RCC 7860 (cell line): ENCODE data around the gene TMEM200C.
"Not testable (repeated sequence)": the region's sequence is repeated elsewhere in the genome, so short reads cannot be mapped to it uniquely, and the experiment has no call there.

Experiments
- DNase-seq: peaks from one replicate; pipeline ENCODE4 v3.0.0-alpha.2; 2015; ENCODE audit warnings: low spot score
- FAIRE-seq: peaks from 2 replicates; lab custom pipeline; 2012; peaks lifted over from hg19 to GRCh38; lab: Jason Lieb, UNC

TMEM200C gene

DNA sequence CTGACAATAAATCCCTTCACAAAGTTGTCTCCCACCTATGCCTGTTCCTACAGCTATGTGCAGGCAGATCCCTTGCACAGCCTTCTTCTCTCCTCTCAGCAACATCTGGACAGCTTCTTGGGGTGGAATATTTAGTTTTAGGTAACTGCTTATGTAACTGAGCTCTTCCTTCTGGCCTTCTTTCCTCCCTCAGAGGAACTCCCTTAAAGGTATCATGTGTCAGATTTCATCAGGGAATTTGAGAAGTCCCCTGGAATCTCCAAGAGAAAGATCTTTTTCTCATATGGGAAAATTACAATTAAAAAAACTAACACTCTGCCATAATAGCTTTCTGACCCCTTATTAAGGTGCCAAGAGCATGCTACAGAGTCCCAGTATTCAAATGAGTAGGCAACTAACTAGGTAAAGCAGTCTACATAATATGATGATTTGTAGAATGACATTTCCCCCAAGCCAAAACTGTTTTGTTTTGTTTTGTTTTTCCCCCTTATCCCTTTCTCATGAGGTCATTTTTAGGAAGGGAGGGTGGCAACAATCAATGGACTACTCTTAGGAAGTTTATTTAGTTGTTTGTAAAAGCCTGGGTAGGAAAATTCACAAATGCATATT lies 2.4 kb downstream of the TMEM200C start:
- FAIRE-seq: no peak
- DNase-seq: no peak

DNA sequence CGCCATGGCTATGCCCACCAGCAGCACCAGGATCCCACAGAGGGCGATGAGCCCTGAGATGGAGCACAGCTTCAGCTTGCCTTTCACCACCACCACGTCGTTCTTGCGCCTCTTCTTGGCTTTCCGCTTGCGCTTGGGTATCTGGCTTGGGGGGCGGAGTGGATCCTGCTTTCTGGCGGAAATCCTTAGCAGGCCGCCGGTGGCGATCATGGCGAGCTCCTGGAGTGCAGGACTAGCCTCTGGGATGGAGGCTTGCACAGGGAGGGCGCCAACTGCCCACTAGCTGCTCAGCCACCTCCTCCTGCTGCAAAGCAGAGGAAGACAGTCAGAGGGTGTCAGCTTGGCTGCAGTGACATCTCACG lies 3.5 kb downstream of the TMEM200C start:
- FAIRE-seq: no peak
- DNase-seq: no peak

DNA sequence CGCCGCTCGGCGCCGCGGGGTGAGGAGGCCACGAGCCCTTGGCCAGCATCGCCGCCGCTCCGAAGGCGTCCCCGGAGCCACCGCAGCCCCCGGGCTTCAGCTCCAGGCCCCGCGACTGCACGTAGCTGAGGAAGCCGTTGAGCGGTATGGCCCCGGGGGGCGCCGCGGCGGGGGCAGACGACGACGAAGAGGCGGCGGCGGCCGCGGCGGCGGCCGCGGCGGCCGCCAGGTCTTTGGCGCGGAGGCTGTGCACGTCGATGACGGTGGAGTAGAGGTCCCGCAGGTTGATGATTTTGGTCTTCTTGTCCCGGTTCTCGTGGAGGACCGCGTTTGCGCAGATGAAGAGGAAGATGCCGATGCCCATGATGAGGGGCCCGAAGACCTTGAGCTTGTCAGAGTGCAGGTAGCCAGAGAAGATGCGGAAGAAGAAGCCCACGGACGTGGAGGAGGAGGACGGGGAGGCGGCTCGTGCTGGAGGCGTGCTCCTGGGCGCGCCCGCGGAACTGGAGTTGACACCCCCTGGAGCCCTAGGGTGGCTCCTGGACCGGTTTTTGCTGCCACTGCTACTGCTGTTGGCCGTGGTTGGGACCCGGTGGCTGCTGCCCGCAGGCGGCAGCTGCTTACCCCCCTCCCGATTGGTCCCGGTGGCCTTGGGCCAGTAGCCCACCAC lies 4.0 kb downstream of the TMEM200C start:
- FAIRE-seq: no peak
- DNase-seq: no peak

DNA sequence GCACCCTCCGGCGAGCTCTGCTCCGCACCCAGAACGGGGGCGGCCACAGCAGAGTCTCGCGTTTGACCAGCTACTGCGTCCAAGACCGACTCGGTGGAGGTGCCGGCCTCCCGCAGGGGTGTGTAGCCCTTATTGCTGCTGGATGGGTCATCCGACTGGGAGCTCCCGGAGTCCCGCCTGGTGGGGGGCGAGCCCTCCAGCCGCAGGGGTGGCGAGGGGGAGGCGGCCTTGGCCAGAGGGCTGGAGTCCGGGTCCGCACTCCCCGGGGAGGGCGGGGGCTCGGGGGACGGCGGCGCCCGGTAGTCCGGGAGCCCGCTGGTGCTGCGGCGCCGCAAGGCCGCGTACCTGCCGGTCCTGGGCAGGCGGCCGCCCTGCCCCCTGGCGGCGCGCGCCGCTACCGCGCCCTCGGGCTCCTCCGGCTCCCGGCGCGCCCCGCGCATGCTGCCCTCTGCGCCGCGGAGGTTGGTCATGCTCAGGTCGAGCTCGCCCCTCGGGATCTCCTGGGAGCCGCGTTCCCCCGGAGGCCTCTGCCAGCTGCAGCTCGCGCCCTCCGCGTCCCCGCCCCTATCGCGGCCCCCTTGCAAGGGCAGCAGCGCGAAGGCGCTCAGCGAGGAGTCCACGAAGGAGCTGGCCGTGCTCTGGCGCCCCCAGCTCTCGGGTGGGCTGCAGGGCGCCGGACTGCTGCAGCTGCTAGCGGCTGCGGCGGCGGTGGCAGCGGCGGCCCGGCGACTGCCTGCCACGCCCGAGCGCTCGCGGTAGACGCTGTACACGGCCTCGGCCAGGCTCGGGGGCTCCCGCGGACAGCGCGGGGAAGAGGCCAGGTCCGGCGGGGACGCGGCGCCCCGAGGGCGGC lies 4.8 kb downstream of the TMEM200C start:
- FAIRE-seq: no peak
- no peak for DNase-seq

DNA sequence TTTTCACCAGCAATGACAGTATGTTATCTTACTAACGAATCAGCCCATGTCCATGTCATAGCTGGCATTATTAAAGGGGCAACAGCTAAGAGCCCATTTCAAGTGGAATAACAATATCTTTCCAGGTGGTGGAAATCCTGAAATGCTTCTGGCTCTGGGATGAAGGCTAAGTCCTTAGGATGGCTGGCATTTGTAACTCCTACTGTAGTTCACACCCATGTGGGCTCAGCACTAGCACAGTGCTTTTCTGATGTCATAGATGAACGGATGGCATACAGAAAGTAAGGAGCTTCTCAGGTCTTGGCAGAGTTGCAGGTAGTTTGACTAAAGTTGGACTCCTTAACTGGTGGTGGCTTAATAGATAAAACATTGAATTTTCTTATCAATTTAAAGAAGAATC lies 10.0 kb downstream of the TMEM200C start:
- FAIRE-seq (no peak), DNase-seq (no peak)

DNA sequence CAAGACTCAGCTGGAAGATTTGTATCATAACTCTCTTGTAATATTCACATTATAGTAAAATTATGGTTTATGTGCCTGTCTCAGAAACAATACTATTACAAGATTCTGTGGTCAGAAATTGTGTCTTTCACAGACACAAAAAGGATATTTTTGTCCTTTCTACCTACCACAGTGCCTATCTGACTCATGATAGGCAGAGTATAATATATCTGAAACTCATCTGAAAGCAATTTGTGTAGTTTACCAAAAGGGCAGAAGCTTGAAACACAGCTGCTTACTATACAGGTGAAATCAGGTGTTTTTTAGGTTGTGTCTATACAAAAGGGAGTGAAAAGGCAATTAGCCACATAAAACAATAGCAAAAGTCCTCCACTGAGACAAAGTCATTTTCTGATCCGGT lies 10.9 kb downstream of the TMEM200C start:
- no peak for FAIRE-seq
- no peak for DNase-seq

DNA sequence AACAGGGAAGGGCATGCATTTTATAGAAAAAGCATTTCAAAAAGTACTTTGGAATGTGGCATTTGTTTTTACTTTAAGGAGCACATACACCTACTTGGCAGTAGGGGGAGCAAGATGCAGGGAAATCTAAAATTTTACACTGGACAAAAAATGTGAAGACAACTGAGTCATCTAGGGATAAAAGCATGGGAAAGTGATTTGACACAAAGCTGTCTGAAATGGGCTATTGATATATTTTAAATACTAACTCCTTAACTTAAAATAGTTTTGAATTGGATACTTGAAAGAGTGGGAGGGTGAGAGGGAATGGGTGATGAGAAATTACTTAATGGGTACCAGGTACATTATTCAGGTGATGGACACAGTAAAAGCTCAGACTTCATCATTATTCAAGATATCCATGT lies 15.8 kb downstream of the TMEM200C start:
- peak; percentile 58 for FAIRE-seq
- peak; percentile 43 for DNase-seq

DNA sequence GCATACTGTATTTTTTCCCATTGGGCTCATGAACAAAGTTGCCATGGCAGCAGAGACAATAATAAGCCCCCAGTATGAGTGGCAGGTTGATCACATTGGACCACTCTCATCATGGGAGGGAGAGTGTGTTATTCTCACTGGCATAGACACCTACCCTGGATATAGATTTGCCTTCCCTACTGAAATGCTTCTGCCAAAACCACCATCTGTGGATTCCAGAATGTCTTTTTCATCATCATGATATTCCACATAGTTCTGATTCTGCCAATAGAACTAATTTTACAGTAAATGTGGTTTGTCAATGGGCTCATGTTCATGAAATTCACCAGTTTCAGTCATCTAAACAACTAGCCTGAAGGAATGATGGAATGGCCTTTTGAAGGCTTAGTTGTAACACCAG lies 18.4 kb downstream of the TMEM200C start:
- DNase-seq (no peak), FAIRE-seq (no peak)

DNA sequence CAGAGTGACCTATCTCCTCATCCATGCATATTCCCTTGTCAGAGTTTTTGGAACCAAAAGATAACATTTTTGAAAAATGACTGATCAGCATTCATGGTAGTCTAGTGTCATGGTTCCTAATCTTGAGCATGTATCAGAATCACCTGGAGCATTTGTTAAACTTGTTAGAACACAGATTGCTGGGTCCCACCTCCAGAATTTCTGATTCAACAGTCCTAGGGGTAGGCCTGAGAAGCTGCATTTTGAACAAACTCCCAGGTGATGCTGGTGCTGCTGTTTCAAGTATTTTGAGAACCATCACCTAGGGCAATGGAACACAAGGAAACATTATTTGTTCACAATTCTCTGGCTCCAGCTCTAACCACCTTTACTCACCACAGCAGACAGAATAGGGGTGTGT lies 21.0 kb downstream of the TMEM200C start:
- no peak for FAIRE-seq
- DNase-seq: no peak

DNA sequence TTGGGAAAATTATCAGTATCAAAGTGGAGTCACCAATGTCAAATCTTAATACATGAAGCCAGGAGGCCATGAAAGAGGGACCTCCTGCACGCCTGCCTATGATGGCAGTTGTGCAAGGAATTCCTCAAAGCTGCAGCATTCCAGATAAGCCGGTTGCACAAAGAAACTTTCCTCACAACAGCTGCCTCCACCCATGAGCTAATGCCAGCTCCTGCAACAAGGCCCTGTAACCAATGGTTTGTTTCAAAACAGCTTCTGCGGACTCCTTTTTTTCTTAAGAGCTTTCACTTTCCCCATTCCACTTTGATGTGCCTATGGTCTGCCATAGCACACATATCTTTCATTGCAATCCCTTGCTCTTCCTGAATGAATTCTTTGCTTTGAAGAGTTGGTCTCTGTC lies 22.4 kb downstream of the TMEM200C start:
- DNase-seq (no peak), FAIRE-seq (no peak)

DNA sequence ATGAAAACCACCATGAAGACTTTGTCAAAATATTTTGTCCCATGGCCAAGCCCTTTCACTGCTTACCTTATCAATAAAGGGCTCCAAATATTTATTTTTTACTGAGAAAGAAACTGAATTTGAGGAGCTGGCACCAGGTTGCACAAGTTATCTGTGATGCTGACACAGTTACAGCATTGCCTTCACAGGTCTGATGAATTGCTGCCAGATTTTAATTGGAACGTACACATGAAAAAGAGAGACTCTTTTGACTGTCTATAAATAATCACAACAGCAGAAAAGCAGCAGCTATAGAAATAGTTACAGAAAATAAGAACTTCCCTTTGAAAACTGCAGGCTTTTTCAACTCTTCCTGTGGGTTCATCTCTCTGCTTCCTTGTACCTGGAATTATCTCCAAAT lies 23.9 kb downstream of the TMEM200C start:
- FAIRE-seq (no peak), DNase-seq (no peak)

DNA sequence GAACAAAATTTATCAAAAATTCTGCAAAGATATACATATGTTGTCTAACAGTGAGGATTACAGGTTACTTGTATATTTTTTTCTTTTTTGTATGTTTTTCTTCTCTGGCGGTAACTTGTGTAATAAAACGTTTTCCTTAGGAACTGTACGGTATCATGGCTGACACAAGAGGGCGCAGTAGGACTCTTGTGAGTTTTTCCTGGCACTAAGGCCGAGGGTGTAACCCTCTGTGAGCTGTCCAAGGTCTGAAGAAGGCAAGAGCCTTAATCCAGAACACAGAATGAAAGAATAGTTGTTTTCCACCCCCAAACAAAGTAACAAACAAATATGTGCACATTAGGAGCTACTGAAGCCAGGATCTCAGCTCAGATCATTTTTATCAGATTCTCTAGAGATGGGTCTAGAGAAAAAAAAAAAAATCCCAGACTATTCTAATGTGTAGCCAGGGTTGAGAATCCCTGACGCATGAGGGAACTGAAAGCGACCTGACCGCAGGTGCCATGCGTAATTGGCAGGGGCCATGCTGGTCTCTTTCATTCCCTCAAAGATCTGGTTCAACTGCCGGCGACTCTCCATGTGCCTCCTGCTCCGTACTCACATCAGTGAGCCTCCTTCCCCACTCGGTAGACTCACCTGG lies 27.0 kb downstream of the TMEM200C start:
- FAIRE-seq: peak; percentile 69
- DNase-seq: peak; percentile 62

DNA sequence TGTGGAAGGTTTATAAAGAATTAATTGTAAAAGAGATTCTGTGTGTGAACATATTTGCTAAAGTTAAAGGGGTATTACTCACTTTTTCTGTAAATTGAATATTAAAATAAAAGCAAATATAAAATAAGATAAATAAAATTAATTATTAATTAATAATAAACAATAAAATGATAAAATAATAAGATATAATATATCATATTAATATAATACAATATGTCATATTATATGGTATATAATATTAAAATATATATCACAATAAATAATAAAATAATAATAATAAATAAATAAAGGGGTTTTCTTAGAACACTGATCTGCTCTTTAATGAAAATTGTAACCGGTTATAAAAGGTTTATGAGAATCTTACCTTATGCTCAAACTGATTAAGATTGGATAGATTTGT lies 29.8 kb downstream of the TMEM200C start:
- peak; percentile 80 for FAIRE-seq
- DNase-seq: no peak

DNA sequence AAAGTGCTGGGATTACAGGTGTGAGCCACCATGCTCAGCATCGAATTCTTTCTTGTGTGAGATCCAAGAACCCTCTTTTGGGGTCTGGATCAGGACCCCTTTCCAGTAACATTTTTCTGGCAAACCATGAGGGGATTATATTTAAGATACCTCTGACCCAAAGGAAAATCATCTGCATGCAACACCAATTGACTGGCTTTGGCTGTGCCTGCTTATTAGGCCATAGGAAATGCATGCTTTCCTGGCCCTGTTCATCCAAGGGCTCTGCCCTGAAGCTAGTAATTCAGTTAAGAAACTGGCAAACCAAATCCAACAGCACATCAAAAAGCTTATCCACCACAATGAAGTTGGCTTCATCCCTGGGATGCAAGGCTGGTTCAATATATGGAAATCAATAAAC lies 33.2 kb downstream of the TMEM200C start:
- FAIRE-seq, DNase-seq: not testable (repeated sequence)

DNA sequence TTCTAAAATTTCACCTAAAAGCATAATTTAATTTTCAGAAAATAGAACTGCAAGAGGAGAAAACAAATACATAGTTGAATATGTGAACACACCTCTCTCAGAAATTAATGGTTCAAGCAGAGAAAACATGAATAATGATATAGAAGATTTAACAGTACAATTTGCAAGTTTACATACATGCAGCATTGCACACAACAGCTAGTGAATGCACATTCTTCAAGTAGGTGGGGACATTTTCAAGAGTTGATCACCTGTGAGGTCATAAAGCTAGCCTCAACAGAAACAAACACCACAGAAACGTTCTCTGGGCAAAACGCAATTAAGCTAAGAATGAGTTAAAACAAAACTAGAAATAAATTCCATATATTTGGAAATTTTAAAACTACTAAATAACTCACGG lies 38.1 kb downstream of the TMEM200C start:
- no peak for FAIRE-seq
- DNase-seq: no peak

DNA sequence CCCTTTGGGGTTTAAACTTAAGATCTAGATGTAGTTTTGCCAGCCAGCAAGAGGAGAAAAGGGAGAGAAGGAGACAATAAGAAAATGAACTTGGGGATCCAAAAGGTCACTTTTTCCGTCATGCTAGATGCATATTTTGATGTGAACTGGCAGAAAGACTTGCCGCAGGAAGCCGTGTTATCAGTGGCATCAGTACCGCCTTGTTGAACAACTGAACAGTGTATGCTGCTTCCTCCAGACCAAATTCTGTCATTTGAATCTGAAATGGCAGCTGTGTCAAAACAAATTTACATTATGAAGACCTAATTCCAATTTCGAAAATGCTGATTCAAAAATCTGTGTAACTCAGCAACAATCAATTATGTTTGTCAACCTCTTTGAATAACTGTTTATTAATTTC lies 42.1 kb downstream of the TMEM200C start:
- DNase-seq (no peak), FAIRE-seq (no peak)

DNA sequence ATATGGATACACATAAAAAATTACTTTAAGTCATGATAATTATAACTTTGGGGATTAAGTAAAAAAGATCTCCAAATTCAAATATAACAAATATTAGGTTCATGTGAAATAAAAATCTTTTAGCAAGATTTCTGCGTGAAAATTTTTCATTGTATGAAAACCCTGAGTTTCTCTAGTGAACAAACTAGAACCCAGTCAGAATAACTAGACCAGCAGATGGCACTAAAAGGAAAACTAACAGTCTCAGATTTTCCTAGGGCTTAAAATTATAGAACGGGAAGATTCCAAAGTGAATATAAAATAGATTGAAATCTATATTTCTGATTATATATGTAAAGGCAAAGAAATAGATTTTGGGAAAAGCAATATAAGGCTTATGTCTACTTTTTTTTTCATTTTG lies 43.3 kb downstream of the TMEM200C start:
- DNase-seq (no peak), FAIRE-seq (peak; percentile 38)

DNA sequence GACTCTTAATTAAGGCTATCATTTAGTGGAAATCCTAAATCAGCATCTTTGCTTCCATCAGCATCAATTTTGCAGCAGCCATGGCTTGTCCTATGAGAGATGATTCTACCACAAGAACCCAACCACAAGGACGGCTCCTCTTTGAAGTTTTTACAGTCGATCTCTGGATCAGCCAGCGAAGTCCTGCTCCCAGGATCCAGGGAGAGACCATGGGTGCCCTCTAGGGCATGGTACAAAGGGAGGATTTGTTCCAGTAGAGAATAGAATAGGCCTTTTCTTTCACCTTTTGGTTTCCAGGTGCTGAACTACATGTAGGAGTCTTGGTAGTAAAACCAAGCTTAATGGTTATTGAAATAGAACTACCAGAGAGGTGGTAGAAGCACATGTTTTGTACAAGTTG lies 52.7 kb downstream of the TMEM200C start:
- no peak for FAIRE-seq
- no peak for DNase-seq

DNA sequence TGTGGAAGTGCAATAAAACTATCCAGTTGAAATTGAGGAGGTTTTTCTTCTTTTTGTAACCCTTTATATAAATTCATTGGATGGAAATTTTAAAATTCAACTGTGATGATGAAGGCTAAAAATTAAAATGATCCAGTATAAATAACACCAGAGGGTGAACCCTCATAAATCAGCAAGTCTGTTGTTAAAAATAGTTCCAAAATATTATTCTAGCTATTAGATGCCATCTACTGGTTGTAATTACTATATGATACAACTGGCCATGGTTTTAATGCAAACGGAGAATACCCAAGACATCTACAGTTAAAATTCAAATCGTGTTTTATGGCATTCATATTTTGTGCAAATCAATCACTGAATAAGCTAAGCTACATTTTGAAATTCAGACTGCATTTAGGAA lies 53.8 kb downstream of the TMEM200C start:
- no peak for FAIRE-seq

DNA sequence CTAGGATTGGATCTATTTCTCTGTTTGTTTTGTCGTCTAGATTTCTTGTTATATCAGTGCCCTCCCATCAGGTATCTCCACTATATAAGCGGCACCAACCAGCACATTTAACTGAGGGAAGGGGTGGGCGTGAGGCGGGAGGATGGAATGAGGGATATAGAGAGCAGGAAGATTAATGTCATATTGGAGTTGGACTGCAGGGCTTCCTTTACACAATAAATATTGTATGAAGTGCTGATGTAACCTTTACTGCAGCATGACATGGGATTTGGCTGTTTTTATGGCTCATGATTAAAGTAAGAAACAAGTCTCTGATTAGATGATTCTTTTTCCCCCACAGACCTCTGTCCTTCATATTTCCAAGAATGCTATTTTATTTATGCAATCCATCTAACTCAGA lies 54.8 kb downstream of the TMEM200C start:
- DNase-seq (no peak), FAIRE-seq (no peak)

More for the DNA sequence above, 53.8 kb downstream of the TMEM200C start:
- DNase-seq: no peak

DNA sequence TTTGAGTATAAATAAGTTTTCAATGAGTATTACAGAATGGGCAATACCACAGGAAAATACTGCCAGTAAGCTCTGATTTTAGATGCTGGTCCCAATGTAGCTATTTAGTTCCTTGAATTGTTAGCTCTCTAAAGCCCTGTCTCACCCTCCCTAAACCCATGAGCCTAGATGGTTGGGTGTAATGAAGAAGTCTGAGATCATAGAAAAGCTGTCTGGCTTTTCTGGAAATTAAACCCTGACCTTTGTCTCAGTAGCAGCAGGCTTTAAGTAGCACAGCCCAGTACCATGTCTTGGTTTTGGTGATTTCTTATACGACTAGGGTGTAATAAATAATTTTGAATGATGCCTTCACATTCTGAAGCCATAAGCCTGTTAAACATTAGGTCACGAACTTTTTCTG lies 55.3 kb downstream of the TMEM200C start:
- FAIRE-seq (no peak), DNase-seq (no peak)

DNA sequence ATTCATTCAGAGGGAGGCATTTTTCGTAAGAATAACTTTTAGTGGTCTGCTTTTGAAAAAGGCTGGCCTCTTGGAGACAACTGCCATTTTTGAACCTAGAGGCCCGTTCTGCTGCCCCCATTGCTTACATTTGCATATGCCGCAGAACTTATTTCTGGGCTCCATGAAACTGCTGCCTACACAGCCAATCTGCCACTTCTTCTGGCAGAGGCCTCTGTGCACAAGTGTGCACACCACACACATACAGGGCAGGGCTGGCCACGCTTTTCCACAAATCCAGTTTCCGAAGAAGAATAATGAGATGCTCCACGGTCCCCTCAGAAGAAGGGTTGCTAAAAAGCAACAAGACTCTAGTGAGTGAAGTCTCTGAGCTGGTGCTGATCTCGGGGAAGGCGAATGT lies 56.2 kb downstream of the TMEM200C start:
- DNase-seq: no peak
- no peak for FAIRE-seq
